HG03342 (cell line): Measurements from ENCODE around the gene CCL3.
"Not testable (repeated sequence)": the region's sequence is repeated elsewhere in the genome, so short reads cannot be mapped to it uniquely, and the experiment has no call there.

Source experiments
- ATAC-seq: cut with Tn5 transposase; IDR thresholded peaks from one replicate; pipeline ENCODE4 v1.9.1; 2021; ENCODE audit warnings: mild to moderate bottlenecking, moderate library complexity; ENCODE audit not compliant: unreplicated experiment

CCL3 gene

DNA sequence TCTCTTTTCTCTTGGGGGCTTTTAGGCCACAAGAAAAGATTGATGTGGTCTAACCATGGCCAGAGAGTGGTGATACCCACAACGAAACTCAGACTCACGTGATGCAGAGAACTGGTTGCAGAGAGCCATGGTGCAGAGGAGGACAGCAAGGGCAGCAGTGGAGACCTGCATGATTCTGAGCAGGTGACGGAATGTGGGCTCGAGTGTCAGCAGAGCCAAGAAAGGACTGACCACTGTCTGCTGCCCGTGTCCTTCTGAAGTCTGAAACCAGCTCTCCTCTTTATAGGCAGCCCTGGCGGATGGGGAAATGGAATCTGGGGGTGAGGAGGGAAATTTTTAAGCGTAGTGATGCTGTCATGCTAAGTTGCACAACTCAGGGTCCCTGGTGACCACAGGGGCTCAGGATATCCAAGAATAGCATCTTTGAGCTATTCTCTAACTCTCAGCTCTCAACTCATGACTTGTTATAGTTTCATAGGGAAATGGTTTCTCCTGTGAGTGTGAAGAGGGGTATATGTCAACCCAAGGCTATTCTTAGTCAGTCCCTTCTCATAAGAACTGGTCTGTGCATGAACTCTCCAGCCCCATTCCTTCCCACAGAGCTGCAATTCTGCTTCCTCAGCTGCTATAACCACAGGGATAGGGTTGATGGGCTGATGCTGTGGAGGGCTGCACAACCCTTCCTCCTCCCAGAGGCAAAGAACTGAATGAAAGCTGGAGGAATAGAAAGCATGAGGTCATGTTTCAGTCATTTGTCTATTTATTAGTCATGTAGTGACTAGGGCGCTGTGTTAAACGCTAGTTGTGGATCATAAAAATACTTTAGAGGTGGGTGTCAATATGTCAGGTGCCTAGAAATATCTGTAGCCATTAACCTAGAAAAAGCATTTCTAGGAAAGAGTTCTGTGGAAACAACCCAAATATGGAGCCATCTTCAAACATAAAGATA, at the start of gene CCL3:
TSS of gene CCL3 (minus strand) at position 256 of the 949 bp plus-strand sequence. CDS start at position 171, 85 bp downstream.
- peak; percentile 70 for ATAC-seq

- no peak for ATAC-seq
Measured at GRCh38 chr17:36136439-36136838, 46.5 kb upstream of the CCL3 start.

DNA sequence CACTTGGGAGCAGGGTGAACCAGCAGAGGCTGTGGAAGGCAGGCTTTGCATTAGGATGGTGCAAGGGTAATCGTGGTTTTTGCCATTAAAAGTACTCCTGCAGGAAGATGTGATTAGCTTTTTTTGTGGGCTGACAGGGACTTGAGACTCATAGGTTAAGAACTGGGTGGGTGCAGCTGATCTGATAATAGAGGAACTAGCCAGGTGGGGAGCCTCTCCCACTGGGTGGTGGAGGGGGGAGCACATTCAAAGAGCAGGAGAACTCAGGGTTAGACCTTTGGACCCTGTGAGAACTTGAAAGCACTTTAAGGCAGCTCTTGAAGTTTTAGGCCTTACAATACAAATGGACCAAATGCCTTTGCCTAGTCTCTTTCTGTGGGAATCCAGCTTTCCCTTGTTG, 46.1 kb upstream of the CCL3 start:
- ATAC-seq, result no peak

- ATAC-seq, result no peak
Measured at GRCh38 chr17:36135465-36135864, 45.5 kb upstream of the CCL3 start.

DNA sequence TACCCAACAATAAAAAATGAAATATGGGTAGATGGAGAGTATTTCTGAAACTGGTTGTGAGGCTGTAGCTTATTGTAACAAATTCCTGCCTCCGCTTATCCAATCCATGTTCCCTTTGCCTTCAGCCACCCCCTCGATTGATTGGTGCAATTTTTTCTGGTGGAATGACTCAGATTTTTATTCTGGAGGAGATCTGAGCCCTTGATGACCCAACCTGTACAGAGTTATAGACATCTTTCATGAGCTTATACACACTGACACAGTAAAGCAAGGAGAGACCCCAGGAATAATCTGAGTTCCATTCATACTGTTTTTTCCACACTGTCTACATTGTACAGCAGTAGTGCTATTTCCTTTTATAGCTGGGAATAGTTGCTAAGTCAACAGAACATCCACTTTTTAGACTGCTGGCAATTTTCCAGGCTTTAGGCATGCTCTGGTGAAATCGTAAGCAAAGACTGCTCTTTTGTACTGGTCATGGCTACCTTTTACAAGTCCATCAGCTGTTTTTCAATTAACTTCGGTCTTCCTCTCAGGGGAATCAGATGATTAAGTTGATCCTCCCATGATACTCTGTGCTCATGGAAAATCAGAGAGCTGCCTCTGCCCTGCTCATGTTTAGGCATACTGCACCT, 43.8 kb upstream of the CCL3 start:
- no peak for ATAC-seq

- ATAC-seq, result no peak
Measured at GRCh38 chr17:36132421-36132831, 42.5 kb upstream of the CCL3 start.

DNA sequence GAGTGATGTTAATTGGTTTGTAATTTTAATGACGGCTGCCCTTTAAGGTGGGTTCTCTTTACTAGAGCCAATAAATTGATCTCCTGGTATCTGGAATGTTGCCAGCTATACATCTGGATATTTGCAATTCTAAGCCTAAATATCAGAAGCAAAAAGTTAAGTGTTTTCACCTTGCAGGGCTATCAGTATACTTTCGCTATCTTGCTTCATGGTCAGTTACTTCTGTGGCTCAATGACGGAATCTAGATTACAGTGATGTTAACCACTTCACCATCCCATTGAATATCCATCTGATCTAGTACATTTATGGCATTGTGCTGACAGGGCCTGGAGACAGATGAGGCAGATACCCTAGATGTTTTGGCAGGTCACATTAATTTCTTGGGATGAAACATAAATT, 42.0 kb upstream of the CCL3 start:
- no peak for ATAC-seq

- no peak for ATAC-seq
Measured at GRCh38 chr17:36131421-36131820, 41.5 kb upstream of the CCL3 start.

DNA sequence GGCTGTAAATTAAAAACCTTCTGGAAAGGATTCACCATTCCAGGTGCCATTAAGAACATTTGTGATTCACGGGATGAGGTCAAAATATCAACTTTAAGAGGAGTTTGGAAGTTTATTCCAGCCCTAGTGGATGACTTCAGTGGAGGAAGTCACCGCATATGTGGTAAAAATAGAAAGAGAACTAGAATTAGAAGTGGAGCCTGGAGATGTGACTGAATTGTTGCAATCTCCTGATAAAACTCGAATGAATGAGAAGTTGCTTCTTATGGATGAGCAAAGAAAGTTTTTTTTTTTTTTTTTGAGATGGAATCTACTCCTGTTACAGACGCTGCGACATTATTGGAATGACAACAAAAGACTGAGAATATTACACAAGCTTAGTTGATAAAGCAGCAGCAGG, 40.4 kb upstream of the CCL3 start:
- ATAC-seq, result no peak

DNA sequence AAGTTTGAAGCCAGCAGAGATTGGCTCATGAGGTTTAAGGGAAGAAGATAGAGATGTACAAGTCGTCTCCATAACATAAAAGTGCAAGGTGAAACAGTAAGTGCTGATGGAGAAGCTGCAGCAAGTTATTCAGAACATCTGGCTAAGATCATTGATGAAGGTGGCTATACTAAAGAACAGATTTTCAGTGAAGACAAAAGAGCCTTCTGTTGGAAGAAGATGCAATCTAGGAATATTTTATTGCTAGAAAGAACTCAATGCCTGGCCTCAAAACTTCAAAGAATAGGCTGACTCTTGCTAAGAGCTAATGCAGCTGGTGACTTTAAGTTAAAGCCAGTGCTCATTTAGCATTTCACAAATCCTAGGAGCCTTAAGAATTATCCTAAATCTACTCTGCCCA, 39.7 kb upstream of the CCL3 start:
- ATAC-seq, result no peak

GRCh38 chr17:36128411-36128978, 38.6 kb upstream of the CCL3 start:
- no peak for ATAC-seq

DNA sequence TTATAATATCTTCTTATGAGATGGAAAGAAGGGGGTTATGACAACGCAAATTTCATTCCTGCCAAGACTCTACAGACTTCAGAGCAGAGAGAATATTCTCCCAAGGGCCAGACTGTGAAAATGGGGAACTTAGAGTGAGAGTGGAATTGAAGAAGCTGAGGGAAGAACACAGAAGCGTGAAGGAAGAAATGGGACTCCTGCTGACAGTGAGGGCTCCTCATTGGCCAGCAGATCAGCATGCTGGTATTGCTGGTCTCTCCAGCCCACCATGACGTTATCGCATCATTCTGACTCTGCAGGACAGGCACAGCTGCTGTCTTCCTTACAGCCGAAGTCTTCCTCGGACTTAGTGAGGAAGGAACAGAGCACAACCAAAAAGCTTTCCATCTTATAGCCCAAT, 38.0 kb upstream of the CCL3 start:
- no peak for ATAC-seq

- no peak for ATAC-seq
Measured at GRCh38 chr17:36127199-36127893, 37.4 kb upstream of the CCL3 start.

- no peak for ATAC-seq
Measured at GRCh38 chr17:36124879-36125824, 35.2 kb upstream of the CCL3 start.

DNA sequence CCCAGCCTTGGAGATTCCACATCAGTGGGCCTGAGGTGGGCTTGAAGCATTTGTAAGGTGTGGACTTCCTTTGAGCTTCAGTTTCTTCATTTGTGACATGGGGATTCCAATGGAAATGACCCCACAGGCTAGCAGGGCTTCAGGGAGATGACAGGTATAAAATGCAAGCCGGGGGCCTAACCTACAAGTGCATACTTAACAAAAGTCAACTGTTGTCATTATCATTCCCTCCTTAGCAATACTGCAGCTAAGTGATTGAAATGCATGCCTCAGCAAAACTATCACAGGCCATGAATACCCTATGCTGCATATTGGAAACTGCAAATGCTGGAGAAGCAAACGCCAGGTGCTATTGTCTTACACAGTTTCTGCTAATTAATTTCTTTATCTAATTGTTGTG, 33.5 kb upstream of the CCL3 start:
- ATAC-seq, result no peak

DNA sequence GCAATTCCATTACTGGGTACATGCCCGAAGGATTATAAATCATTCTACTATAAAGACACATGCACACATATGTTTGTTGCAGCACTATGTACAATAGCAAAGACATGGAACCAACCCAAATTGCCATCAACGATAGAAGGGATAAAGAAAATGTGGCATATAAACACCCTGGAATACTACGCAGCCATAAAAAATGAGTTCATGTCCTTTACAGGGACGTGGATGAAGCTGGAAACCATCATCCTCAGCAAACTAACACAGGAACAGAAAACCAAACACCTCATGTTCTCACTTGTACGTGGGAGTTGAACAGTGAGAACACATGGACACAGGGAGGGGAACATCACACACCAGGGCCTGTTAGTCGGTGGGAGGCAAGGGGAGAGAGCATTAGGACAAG, 31.2 kb upstream of the CCL3 start:
- not testable (repeated sequence) for ATAC-seq

- no peak for ATAC-seq
Measured at GRCh38 chr17:36120221-36120620, 30.3 kb upstream of the CCL3 start.

DNA sequence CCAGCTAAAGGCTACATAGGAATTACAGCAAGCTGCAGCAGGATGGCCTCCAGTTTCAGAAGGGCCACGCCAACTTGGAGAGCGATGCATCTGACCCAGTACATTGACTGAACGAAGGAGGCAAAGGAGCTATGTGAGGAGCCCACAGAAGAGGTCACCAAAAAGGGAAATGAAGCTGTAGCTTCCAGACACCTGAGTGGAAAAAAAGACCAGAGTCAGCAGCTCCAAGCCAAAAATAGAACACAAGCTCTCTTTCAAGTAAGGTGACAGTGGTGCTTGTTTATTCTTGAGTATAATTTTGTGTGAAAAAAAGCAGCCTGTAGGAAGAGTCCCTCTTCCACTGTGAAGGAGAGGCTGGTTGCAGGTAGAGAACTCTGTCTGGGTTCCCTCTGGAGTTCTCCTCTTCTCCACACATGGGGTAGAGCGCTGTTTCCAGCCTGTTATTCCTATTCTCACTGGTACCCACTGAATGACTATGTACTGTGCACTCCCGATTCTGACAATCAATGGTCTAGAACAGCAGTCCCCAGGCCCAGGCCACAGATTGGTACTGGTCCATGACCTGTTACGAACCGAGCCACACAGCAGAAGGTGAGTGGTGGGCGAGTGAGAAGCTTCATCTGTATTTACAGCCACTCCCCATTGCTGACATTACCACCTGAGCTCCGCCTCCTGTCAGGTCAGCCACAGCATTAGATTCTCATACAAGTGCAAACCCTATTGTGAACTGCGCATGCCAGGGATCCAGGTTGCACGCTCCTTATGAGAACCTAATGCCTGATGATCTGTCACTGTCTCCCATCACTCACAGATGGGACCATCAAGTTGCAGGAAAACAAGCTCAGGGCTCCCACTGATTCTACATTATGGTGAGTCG, 28.8 kb upstream of the CCL3 start:
- ATAC-seq, result no peak
